Measurements from ENCODE around the gene COMP. TPM values are rescaled to one million over a fixed set of nuclear protein-coding genes. Genes with fewer than 3 reads are reported as not detected.

COMP gene
- total RNA-seq, 4 donors from 2014 or later, result 0.40 TPM; not detected in 3

DNA sequence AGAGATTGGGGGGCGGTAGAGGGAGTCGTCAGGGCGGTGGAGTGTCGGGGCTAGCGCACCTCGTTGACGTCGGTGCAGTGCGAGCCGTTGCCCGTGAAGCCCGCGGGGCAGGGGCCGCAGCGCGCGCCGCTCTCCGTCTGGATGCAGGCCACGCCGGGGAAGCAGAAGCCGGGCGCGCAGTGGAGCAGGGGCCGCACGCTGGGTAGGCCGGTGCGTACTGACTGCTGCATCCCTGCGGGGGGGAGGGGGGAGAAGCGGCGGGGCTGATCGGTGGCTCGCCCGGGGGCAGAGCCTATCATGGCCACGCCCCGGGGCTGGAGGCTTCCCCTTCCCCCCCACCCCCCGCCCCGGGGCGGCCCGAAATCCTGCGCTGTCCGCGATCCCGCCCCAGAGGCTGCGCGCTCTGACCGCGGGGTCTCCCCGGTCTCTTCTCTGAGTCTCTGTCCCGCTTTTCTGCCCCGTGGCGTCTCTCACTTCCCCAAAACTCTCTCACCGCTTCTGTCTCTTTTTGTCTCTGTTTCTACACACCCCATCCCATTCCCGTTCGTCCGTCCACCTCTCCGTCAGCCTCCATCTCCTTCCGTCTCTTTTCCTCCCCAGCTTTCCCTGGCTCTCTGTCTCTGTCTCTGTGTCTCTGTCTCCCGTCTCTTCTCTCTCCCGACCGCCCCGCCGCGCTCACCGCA lies 1.1 kb downstream of the COMP start:
- peak overlapping the region in 3 of 4 donors; percentile 34 to 43 (median 34) for H3K4me3 ChIP-seq
- TF ChIP-seq POLR2A (IDR thresholded peaks at IDR 0.05), result no peak
- TF ChIP-seq, protein P1, sequence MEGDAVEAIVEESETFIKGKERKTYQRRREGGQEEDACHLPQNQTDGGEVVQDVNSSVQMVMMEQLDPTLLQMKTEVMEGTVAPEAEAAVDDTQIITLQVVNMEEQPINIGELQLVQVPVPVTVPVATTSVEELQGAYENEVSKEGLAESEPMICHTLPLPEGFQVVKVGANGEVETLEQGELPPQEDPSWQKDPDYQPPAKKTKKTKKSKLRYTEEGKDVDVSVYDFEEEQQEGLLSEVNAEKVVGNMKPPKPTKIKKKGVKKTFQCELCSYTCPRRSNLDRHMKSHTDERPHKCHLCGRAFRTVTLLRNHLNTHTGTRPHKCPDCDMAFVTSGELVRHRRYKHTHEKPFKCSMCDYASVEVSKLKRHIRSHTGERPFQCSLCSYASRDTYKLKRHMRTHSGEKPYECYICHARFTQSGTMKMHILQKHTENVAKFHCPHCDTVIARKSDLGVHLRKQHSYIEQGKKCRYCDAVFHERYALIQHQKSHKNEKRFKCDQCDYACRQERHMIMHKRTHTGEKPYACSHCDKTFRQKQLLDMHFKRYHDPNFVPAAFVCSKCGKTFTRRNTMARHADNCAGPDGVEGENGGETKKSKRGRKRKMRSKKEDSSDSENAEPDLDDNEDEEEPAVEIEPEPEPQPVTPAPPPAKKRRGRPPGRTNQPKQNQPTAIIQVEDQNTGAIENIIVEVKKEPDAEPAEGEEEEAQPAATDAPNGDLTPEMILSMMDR (IDR thresholded peaks at IDR 0.05), result no peak

DNA sequence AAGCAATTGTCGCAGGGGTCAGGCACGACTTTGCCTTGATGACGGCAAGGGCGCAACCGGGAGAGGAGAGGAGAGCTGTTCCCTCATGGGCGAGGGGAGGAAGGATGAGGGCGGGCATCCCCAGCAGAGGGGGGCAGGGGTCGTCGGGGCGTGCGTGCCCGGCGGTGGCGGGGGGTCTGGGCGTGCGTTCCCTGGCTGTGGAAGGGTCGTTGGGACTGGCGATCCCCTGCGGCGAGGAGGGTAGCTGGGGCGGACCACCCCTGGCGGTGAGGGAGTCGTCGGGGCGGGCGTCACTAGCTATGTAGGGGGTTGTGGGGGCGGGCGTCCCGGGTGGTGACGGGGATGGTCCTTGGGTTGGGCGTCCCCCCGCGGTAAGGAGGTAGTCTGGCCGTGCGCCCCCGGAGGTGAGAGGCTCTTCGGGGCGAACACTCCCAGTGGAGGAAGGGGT lies 1.7 kb downstream of the COMP start:
- H3K36me3 ChIP-seq, result no peaks in the 10 kb centered on the region
- TF ChIP-seq POLR2A (IDR thresholded peaks at IDR 0.05), result no peak
- TF ChIP-seq, protein P1 (IDR thresholded peaks at IDR 0.05), result no peak
- peaks cover 0 to 52% (median 27%) of the 10 kb centered on the region in 4 donors for H3K4me1 ChIP-seq
- H3K27me3 ChIP-seq, result peaks cover 0 to 48% of the 10 kb centered on the region in 2 donors
- H3K27ac ChIP-seq, result no peak overlapping the region
- H3K4me3 ChIP-seq, result peak overlapping the region in 3 of 4 donors; percentile 34 to 43 (median 34)
- peaks cover 0 to 3% (median 0%) of the 10 kb centered on the region in 4 donors for H3K9me3 ChIP-seq
- DNase-seq, result no peak

More for the DNA sequence above, 1.1 kb downstream of the COMP start:
- Histone ChIP-seq H3K9me3 (no peaks in the 10 kb centered on the region), H3K4me1 (peaks cover 0 to 48% (median 26%) of the 10 kb centered on the region in 4 donors), H3K36me3 (no peaks in the 10 kb centered on the region), H3K27me3 (peaks cover 0 to 48% of the 10 kb centered on the region in 2 donors), H3K27ac (no peak overlapping the region)
- DNase-seq, result peak in 1 of 3 donors; percentile 24

DNA sequence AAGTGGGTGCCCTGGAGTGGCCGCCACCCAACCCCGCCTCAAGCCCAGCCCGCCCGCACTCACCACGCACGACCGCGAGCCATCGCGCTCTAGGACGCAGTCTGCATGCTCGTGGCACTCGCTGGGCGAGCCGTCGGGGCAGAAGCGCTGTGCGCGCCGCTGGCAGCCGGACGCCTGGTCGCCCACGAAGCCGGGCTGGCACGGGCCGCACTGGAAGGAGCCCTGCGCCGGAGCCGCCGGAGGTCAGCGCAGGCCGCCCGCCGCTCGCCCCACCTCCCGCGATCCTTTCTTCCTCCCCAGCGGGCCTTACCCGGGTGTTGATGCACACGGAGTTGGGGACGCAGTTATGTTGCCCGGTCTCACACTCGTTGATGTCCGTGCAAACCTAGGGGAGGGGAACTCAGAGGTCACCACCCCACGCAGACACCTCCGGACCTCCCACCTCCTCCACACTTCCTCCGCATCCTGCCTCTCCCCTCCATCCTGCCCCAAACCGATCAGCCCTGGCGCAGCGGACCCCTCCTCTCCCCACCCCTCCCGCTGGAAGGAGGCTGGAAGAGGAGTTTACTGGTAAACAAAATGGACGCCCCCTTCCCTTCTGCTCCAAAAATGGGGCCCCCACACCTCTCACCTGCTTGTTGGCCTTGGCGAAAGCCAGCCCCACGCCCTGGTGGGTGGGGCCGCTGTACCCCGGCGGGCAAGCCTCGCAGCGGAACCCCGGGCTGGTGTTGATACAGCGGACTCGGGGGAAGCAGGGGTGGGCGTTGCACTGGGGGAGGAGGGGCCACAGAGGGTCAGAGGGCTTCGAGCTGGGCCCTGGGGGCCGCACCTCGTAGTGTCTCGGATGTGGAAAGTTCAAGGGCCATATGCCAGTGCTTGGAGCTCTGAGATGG lies 2.3 kb downstream of the COMP start:
- no peak for DNase-seq
- no peak for TF ChIP-seq POLR2A (IDR thresholded peaks at IDR 0.05)
- TF ChIP-seq, protein P1 (IDR thresholded peaks at IDR 0.05), result no peak
- Histone ChIP-seq H3K4me1 (peaks cover 0 to 52% (median 27%) of the 10 kb centered on the region in 4 donors), H3K36me3 (no peaks in the 10 kb centered on the region), H3K9me3 (peaks cover 0 to 3% (median 0%) of the 10 kb centered on the region in 4 donors), H3K27ac (no peak overlapping the region), H3K4me3 (peak overlapping the region in 1 of 4 donors; percentile 11), H3K27me3 (peaks cover 0 to 48% of the 10 kb centered on the region in 2 donors)

- peak overlapping the region in 2 of 4 donors; percentile 5 to 18 for H3K4me3 ChIP-seq
- H3K4me1 ChIP-seq, result peaks cover 0 to 44% (median 24%) of the 10 kb centered on the region in 4 donors
- TF ChIP-seq, protein P1 (IDR thresholded peaks at IDR 0.05), result no peak
- TF ChIP-seq POLR2A (IDR thresholded peaks at IDR 0.05), result no peak
- H3K27me3 ChIP-seq, result peaks cover 0 to 37% of the 10 kb centered on the region in 2 donors
- H3K36me3 ChIP-seq, result no peaks in the 10 kb centered on the region
- DNase-seq, result peak; percentile 55 to 88 (median 87)
- no peak overlapping the region for H3K27ac ChIP-seq
- peaks cover 0 to 3% (median 0%) of the 10 kb centered on the region in 4 donors for H3K9me3 ChIP-seq
These were observed 5.7 kb downstream of the COMP start for GRCh38 chr19:18785179-18786124.

- Histone ChIP-seq H3K27ac (no peak overlapping the region), H3K36me3 (no peaks in the 10 kb centered on the region), H3K4me3 (no peak overlapping the region), H3K4me1 (peaks cover 0 to 39% (median 20%) of the 10 kb centered on the region in 4 donors), H3K9me3 (peaks cover 0 to 3% (median 0%) of the 10 kb centered on the region in 4 donors), H3K27me3 (peaks cover 0 to 30% of the 10 kb centered on the region in 2 donors)
- no peak for TF ChIP-seq POLR2A (IDR thresholded peaks at IDR 0.05)
- TF ChIP-seq, protein P1 (IDR thresholded peaks at IDR 0.05), result no peak
- no peak for DNase-seq
These were observed 6.4 kb downstream of the COMP start for GRCh38 chr19:18784786-18785120.

Data from Peyer's patch (tissue), 4 donors.